ENCODE results near the gene KNSTRN.

DNA sequence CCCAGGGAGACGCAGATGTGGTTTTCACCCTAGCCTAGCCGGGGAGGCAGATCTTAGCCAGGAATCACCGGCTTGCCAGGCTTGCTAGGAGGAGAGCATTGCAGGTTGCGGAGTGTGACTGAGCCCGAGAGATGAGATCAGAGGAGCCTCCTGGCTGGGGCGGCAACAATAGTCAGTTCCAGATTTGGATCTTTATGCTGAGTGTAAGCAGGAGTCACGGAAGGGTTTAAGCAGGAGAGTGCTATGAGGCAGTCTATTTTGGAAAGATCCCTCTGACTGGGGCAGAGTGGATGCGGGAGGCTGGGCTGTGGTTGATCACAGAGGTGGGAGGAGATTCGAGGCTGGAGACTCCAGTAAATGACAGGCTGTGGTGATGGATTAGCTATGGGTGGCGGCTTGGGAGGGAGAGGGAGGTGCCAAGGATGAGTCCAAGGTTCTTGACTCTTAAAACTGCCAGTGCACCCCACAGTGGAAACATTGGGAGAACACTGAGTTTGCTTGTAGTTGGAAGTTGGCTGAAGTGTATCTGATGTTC is 47.8 kb downstream of the KNSTRN start:
- TF ChIP-seq, protein P1, sequence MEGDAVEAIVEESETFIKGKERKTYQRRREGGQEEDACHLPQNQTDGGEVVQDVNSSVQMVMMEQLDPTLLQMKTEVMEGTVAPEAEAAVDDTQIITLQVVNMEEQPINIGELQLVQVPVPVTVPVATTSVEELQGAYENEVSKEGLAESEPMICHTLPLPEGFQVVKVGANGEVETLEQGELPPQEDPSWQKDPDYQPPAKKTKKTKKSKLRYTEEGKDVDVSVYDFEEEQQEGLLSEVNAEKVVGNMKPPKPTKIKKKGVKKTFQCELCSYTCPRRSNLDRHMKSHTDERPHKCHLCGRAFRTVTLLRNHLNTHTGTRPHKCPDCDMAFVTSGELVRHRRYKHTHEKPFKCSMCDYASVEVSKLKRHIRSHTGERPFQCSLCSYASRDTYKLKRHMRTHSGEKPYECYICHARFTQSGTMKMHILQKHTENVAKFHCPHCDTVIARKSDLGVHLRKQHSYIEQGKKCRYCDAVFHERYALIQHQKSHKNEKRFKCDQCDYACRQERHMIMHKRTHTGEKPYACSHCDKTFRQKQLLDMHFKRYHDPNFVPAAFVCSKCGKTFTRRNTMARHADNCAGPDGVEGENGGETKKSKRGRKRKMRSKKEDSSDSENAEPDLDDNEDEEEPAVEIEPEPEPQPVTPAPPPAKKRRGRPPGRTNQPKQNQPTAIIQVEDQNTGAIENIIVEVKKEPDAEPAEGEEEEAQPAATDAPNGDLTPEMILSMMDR (IDR thresholded peaks at IDR 0.05; ENCODE audit: low read length), result no peak
- TF ChIP-seq EZH2 (optimal IDR thresholded peaks at IDR 0.05; ENCODE audit: low read depth, low read length) (no peak), EZH2phosphoT487 (IDR thresholded peaks at IDR 0.05; ENCODE audit: low read length) (no peak)

Measured in MM.1S (cell line).